GM18498 (cell line): ENCODE measurements around the gene RBM43.
A peak's percentile ranks its signal among the peaks of the same experiment; 100 is the strongest.
"Not testable (repeated sequence)": the region's sequence is repeated elsewhere in the genome, so short reads cannot be mapped to it uniquely, and the experiment has no call there.

ENCODE experiments used
- ATAC-seq: cut with Tn5 transposase; IDR thresholded peaks from one replicate; pipeline ENCODE4 v1.9.1; 2021; ENCODE audit warnings: mild to moderate bottlenecking, moderate library complexity; ENCODE audit not compliant: unreplicated experiment

RBM43 gene

GRCh38 chr2:151269798-151270568, 8.3 kb upstream of the RBM43 start:
- no peak for ATAC-seq

- no peak for ATAC-seq
These were observed 6.4 kb upstream of the RBM43 start for GRCh38 chr2:151268085-151268484.

- no peak for ATAC-seq
These were observed 5.9 kb upstream of the RBM43 start for GRCh38 chr2:151267537-151267936.

- ATAC-seq: no peak
These were observed 4.3 kb upstream of the RBM43 start for GRCh38 chr2:151265991-151266390.

- no peak for ATAC-seq
These were observed 2.6 kb upstream of the RBM43 start for GRCh38 chr2:151264157-151264825.

- no peak for ATAC-seq
These were observed 966 bp upstream of the RBM43 start for GRCh38 chr2:151262629-151263028.

GRCh38 chr2:151261977-151262291, 271 bp upstream of the RBM43 start:
- ATAC-seq: no peak

GRCh38 chr2:151260573-151261230, 961 bp downstream of the RBM43 start:
- ATAC-seq: peak; percentile 21

- no peak for ATAC-seq
These were observed 3.5 kb downstream of the RBM43 start for GRCh38 chr2:151258121-151258520.

- ATAC-seq: no peak
These were observed 9.0 kb downstream of the RBM43 start for GRCh38 chr2:151252646-151253045.

GRCh38 chr2:151251012-151251411, 10.7 kb downstream of the RBM43 start:
- no peak for ATAC-seq

- no peak for ATAC-seq
These were observed 14.2 kb downstream of the RBM43 start for GRCh38 chr2:151247432-151247831.

- no peak for ATAC-seq
These were observed 15.5 kb downstream of the RBM43 start for GRCh38 chr2:151246152-151246551.

GRCh38 chr2:151243468-151243867, 18.2 kb downstream of the RBM43 start:
- no peak for ATAC-seq

GRCh38 chr2:151241224-151241623, 20.4 kb downstream of the RBM43 start:
- no peak for ATAC-seq

GRCh38 chr2:151240433-151240832, 21.2 kb downstream of the RBM43 start:
- no peak for ATAC-seq

GRCh38 chr2:151239624-151240023, 22.0 kb downstream of the RBM43 start:
- ATAC-seq: no peak

- peak; percentile 83 for ATAC-seq
These were observed 22.9 kb downstream of the RBM43 start for GRCh38 chr2:151238527-151239487.

GRCh38 chr2:151237422-151238025, 24.1 kb downstream of the RBM43 start:
- no peak for ATAC-seq

GRCh38 chr2:151233760-151234159, 27.9 kb downstream of the RBM43 start:
- not testable (repeated sequence) for ATAC-seq

GRCh38 chr2:151233288-151233687, 28.4 kb downstream of the RBM43 start:
- ATAC-seq: not testable (repeated sequence)
